Brain microvascular endothelial cell (primary cell): ENCODE results near the gene CAMK4.

ENCODE experiments used
- DNase-seq: peaks from one replicate; pipeline ENCODE4 v3.0.0-alpha.2; 2020
- H3K27ac ChIP-seq: fragments of 250-450 bp; sonication (Bioruptor Pico); 2 replicates; pipeline ENCODE4 v1.5.1; 2020; ENCODE audit warnings: mild to moderate bottlenecking, moderate library complexity
- H3K27me3 ChIP-seq: fragments of 250-450 bp; sonication (Bioruptor Pico); replicated peaks from 2 replicates; pipeline ENCODE4 v1.5.1; 2020; ENCODE audit warnings: mild to moderate bottlenecking
- H3K36me3 ChIP-seq: fragments of 250-450 bp; sonication (Bioruptor Pico); replicated peaks from 2 replicates; pipeline ENCODE4 v1.5.1; 2020; ENCODE audit warnings: mild to moderate bottlenecking
- H3K4me3 ChIP-seq: 2 replicates; pipeline ENCODE4 v1.5.1; 2011; ENCODE audit warnings: low read depth, mild to moderate bottlenecking, control low read depth, low read length, moderate library complexity
- in situ Hi-C: cut with HindIII; loops from 2 replicates; pipeline ENCODE4 v1.10.0; 2017; ENCODE audit warnings: low sequenced_read_pairs, low pct_ligation_motif_present
- TF ChIP-seq, protein P1 (sequence below): IDR thresholded peaks from 2 replicates; pipeline ENCODE4 v1.5.1; 2011; ENCODE audit warnings: low read depth, mild to moderate bottlenecking, moderate library complexity, low read length, control low read depth, inconsistent platforms; ENCODE audit errors: missing control alignments

Gene CAMK4

GRCh38 chr5:111412593-111412992, 188.4 kb downstream of the CAMK4 start:
- Histone ChIP-seq H3K36me3 (no peaks in the 10 kb centered on the region), H3K27me3 (no peaks in the 10 kb centered on the region), H3K4me3 (no peak overlapping the region), H3K27ac (no peak overlapping the region)
- TF ChIP-seq, protein P1, sequence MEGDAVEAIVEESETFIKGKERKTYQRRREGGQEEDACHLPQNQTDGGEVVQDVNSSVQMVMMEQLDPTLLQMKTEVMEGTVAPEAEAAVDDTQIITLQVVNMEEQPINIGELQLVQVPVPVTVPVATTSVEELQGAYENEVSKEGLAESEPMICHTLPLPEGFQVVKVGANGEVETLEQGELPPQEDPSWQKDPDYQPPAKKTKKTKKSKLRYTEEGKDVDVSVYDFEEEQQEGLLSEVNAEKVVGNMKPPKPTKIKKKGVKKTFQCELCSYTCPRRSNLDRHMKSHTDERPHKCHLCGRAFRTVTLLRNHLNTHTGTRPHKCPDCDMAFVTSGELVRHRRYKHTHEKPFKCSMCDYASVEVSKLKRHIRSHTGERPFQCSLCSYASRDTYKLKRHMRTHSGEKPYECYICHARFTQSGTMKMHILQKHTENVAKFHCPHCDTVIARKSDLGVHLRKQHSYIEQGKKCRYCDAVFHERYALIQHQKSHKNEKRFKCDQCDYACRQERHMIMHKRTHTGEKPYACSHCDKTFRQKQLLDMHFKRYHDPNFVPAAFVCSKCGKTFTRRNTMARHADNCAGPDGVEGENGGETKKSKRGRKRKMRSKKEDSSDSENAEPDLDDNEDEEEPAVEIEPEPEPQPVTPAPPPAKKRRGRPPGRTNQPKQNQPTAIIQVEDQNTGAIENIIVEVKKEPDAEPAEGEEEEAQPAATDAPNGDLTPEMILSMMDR = no peak
- DNase-seq = no peak
- in situ Hi-C loops = no loop called here

DNA sequence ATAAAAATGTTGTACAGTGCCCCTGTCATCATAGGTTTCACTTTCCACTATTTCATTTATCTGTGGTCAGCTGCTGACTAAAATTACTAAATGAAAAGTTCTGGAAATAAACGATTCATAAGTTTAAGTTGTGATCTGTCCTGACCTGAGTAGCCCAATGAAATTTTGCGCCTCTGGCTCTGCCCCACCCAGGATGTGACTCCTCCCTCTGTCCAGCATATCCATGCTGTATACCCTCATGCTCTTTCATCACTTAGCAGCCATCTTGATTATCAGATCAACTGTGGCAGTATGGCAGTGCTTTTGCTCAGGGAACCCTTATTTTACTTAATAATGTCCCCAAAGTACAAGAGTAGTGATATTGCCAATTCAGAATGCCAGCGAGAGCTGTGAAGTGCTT, 190.9 kb downstream of the CAMK4 start:
- no peaks in the 10 kb centered on the region for H3K27me3 ChIP-seq
- H3K36me3 ChIP-seq = no peaks in the 10 kb centered on the region
- TF ChIP-seq, protein P1 = no peak
- no peak overlapping the region for H3K27ac ChIP-seq
- no peak for DNase-seq
- H3K4me3 ChIP-seq = no peak overlapping the region
- in situ Hi-C loops = no loop called here

GRCh38 chr5:111422245-111422644, 198.1 kb downstream of the CAMK4 start:
- no peak for DNase-seq
- Histone ChIP-seq H3K27me3 (no peaks in the 10 kb centered on the region), H3K4me3 (no peak overlapping the region), H3K36me3 (no peaks in the 10 kb centered on the region), H3K27ac (no peak overlapping the region)
- TF ChIP-seq, protein P1 = no peak
- in situ Hi-C loops = no loop called here

DNA sequence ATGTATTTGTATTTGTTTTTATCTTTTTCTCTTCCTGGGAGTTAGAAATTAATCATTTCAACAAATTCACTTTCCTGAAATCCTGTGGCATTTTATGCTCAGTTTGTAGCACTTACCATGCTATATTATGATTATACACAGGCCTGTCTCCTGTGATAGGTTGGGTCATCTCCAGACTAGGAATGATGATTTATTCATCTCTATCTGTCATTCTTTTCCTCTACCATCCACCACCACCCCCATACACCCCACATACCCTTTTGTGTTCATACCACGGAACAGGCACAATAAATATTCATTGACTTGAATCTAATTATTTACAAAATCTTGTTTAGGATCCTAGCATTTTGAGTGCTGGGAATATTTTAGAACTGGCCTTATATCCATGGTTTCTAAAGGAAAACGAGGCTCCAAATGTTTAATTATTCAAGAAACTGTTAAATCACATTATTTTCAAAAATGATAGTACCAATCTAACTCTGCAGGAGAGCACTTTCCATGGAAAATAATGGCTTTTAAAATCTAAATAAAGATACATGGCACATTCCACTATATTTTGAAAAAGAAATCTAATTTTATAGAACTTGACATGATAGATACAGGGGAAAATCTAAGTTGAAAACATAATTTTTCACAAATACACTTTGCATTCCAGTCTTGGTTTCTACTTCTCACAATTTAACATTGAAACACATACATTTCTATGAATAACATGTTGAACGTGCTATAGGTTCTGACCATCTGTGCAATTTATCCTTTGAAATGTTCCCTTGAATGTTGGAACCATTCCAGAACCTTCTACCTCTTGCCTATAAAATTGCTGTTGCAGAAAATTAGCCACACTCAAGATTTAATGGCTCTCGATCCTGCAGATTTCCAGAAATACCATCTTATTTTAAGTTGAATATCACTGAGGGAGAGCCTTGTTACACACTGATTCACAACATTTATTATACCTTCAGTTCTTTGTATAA, 198.8 kb downstream of the CAMK4 start:
- Histone ChIP-seq H3K36me3 (no peaks in the 10 kb centered on the region), H3K27me3 (no peaks in the 10 kb centered on the region), H3K4me3 (no peak overlapping the region), H3K27ac (no peak overlapping the region)
- TF ChIP-seq, protein P1 = no peak
- no peak for DNase-seq
- in situ Hi-C loops = no loop called here

DNA sequence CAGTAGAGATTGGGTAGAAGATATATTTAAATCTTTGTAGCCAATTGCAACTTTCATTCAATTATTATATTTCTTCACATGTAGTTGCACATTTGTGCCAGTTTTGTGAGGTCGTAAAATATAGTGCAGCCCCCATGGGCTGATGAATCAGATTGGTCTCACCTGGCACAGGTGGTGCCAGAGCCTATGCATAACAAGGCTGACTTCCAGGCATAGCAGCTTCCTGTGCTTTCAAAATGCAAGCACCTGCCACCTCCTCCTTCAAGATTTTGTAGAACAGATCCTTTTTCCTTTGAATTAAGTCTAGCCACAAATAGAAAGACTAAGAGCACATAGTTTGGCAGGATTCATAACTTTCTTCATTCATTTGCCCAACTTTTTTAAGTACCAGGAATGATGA, 201.0 kb downstream of the CAMK4 start:
- in situ Hi-C loops = no loop called here
- H3K36me3 ChIP-seq = no peaks in the 10 kb centered on the region
- TF ChIP-seq, protein P1 = no peak
- no peaks in the 10 kb centered on the region for H3K27me3 ChIP-seq
- no peak for DNase-seq
- no peak overlapping the region for H3K27ac ChIP-seq
- H3K4me3 ChIP-seq = no peak overlapping the region
